Uterus (tissue), 4 donors: Measurements from ENCODE around the gene KCNH8. TPM values are rescaled to one million over a fixed set of nuclear protein-coding genes. Genes with fewer than 3 reads are reported as not detected.

ENCODE experiments used
- DNase-seq, 2 donors: peaks; one replicate each; pipeline ENCODE4 v3.0.0-alpha.2; 2019 to 2020
- H3K27ac ChIP-seq, 2 donors: fragments of 200-600 bp; sonication (generic); 1 replicate in 1 of 2; 2 replicates in 1 of 2; pipeline ENCODE4 v1.5.1; 2016 to 2018
- H3K27me3 ChIP-seq, 2 donors: fragments of 200-600 bp; sonication (generic); one replicate each; pipeline ENCODE4 v1.5.1; 2018 to 2019; ENCODE audit warnings: control low read depth in 1 of 2
- H3K36me3 ChIP-seq, 2 donors: fragments of 200-600 bp; sonication (generic); one replicate each; pipeline ENCODE4 v1.5.1; 2019; ENCODE audit warnings: control low read depth in 1 of 2
- H3K4me1 ChIP-seq, 2 donors: fragments of 200-600 bp; sonication (generic); one replicate each; pipeline ENCODE4 v1.5.1; 2018 to 2019; ENCODE audit warnings: control low read depth in 1 of 2
- H3K4me3 ChIP-seq, 2 donors: fragments of 200-600 bp; sonication (generic); 1 replicate in 1 of 2; 2 replicates in 1 of 2; pipeline ENCODE4 v1.5.1; 2018 to 2019; ENCODE audit warnings: mild to moderate bottlenecking in 1 of 2
- H3K9me3 ChIP-seq, 2 donors: fragments of 200-600 bp; sonication (generic); one replicate each; pipeline ENCODE4 v1.5.1; 2019; ENCODE audit warnings: control low read depth in 1 of 2
- POLR2A ChIP-seq, 2 donors: fragments of 450-650 bp; IDR thresholded peaks; one replicate each; pipeline ENCODE4 v1.6.1; 2016; ENCODE audit warnings: antibody characterized with exemption in 2 of 2, mild to moderate bottlenecking in 1 of 2, moderate library complexity in 1 of 2
- intact Hi-C: fragments of 100-400 bp; cut with DNase I; formaldehyde crosslinking; loops from one replicate; pipeline ENCODE4 v1.15.1; 2023; ENCODE audit warnings: low total_unique reads
- total RNA-seq, 4 donors: library from RNA; depleted of rRNA in 3 of 4; stranded (reverse); fragments of >200 nt in 3 of 4; gene quantifications; one replicate each; pipeline versions ENCODE4 v1.1.0 to v1.2.4, GENCODE V29; 2014 to 2023
- TF ChIP-seq, protein P1 (sequence below), 4 experiments: fragments of 200-600 bp in 2 of 4; fragments of 450-650 bp in 2 of 4; sonication (generic) in 2 of 4; IDR thresholded peaks; one replicate each; pipeline ENCODE4 v1.5.1; 2016 to 2019; ENCODE audit warnings: antibody characterized with exemption in 4 of 4, mild to moderate bottlenecking in 2 of 4, moderate library complexity in 1 of 4
- donor health status: DM: yes; HTN: yes; CAD: no.

KCNH8 gene
- total RNA-seq, 4 donors from 2014 or later, result 0.26 to 1.5 (median 0.49) TPM; not detected in 1

GRCh38 chr3:19427422-19428149 is 279.3 kb downstream of the KCNH8 start:
- Histone ChIP-seq H3K27me3 (no peaks in the 10 kb centered on the region), H3K36me3 (no peaks in the 10 kb centered on the region), H3K9me3 (no peaks in the 10 kb centered on the region), H3K4me1 (no peaks in the 10 kb centered on the region), H3K27ac (no peak overlapping the region), H3K4me3 (no peak overlapping the region)
- no peak for DNase-seq
- intact Hi-C loops, result no loop called here
- TF ChIP-seq, protein P1, sequence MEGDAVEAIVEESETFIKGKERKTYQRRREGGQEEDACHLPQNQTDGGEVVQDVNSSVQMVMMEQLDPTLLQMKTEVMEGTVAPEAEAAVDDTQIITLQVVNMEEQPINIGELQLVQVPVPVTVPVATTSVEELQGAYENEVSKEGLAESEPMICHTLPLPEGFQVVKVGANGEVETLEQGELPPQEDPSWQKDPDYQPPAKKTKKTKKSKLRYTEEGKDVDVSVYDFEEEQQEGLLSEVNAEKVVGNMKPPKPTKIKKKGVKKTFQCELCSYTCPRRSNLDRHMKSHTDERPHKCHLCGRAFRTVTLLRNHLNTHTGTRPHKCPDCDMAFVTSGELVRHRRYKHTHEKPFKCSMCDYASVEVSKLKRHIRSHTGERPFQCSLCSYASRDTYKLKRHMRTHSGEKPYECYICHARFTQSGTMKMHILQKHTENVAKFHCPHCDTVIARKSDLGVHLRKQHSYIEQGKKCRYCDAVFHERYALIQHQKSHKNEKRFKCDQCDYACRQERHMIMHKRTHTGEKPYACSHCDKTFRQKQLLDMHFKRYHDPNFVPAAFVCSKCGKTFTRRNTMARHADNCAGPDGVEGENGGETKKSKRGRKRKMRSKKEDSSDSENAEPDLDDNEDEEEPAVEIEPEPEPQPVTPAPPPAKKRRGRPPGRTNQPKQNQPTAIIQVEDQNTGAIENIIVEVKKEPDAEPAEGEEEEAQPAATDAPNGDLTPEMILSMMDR (IDR thresholded peaks at IDR 0.05), result no peak
- no peak for TF ChIP-seq POLR2A (IDR thresholded peaks at IDR 0.05)

GRCh38 chr3:19428729-19429128 is 280.4 kb downstream of the KCNH8 start:
- no peak for TF ChIP-seq POLR2A (IDR thresholded peaks at IDR 0.05)
- TF ChIP-seq, protein P1 (IDR thresholded peaks at IDR 0.05), result no peak
- H3K4me1 ChIP-seq, result no peaks in the 10 kb centered on the region
- no peak overlapping the region for H3K27ac ChIP-seq
- intact Hi-C loops, result no loop called here
- no peaks in the 10 kb centered on the region for H3K27me3 ChIP-seq
- no peaks in the 10 kb centered on the region for H3K36me3 ChIP-seq
- no peak for DNase-seq
- H3K9me3 ChIP-seq, result no peaks in the 10 kb centered on the region
- no peak overlapping the region for H3K4me3 ChIP-seq

GRCh38 chr3:19432669-19433068 is 284.4 kb downstream of the KCNH8 start:
- intact Hi-C loops, result no loop called here
- Histone ChIP-seq H3K27ac (no peak overlapping the region), H3K9me3 (no peaks in the 10 kb centered on the region), H3K4me3 (no peak overlapping the region), H3K4me1 (no peaks in the 10 kb centered on the region), H3K36me3 (no peaks in the 10 kb centered on the region), H3K27me3 (no peaks in the 10 kb centered on the region)
- DNase-seq, result no peak
- TF ChIP-seq POLR2A (IDR thresholded peaks at IDR 0.05), result no peak
- TF ChIP-seq, protein P1 (IDR thresholded peaks at IDR 0.05), result no peak

GRCh38 chr3:19436746-19437145 is 288.4 kb downstream of the KCNH8 start:
- Histone ChIP-seq H3K36me3 (no peaks in the 10 kb centered on the region), H3K9me3 (no peaks in the 10 kb centered on the region), H3K27me3 (no peaks in the 10 kb centered on the region), H3K4me1 (no peaks in the 10 kb centered on the region), H3K27ac (no peak overlapping the region), H3K4me3 (no peak overlapping the region)
- DNase-seq, result no peak
- intact Hi-C loops, result no loop called here
- TF ChIP-seq, protein P1 (IDR thresholded peaks at IDR 0.05), result no peak
- TF ChIP-seq POLR2A (IDR thresholded peaks at IDR 0.05), result no peak

GRCh38 chr3:19439944-19440343 is 291.6 kb downstream of the KCNH8 start:
- TF ChIP-seq, protein P1 (IDR thresholded peaks at IDR 0.05), result no peak
- TF ChIP-seq POLR2A (IDR thresholded peaks at IDR 0.05), result no peak
- no peak for DNase-seq
- Histone ChIP-seq H3K36me3 (no peaks in the 10 kb centered on the region), H3K27me3 (no peaks in the 10 kb centered on the region), H3K4me3 (no peak overlapping the region), H3K27ac (no peak overlapping the region), H3K9me3 (no peaks in the 10 kb centered on the region), H3K4me1 (no peaks in the 10 kb centered on the region)
- intact Hi-C loops, result no loop called here
